Endothelial cell of umbilical vein (primary cell): ENCODE measurements around the gene CARMIL1.

ENCODE experiments used
- EZH2 ChIP-seq: IDR thresholded peaks from 2 replicates; pipeline ENCODE4 v1.6.1; 2012; ENCODE audit warnings: borderline replicate concordance, low read depth, mild to moderate bottlenecking, moderate library complexity, low read length, inconsistent platforms; ENCODE audit not compliant: severe bottlenecking
- JUN ChIP-seq: IDR thresholded peaks from 2 replicates; pipeline ENCODE4 v1.6.1; 2011; ENCODE audit warnings: borderline replicate concordance, low read depth; ENCODE audit not compliant: insufficient read length, insufficient read depth
- POLR2A ChIP-seq: IDR thresholded peaks from 2 replicates; pipeline ENCODE4 v1.6.1; 2012; ENCODE audit warnings: low read depth, mild to moderate bottlenecking, control low read depth, low read length
- POLR2AphosphoS5 ChIP-seq: IDR thresholded peaks from 2 replicates; pipeline ENCODE4 v1.6.1; 2012; ENCODE audit warnings: low read depth, mild to moderate bottlenecking, control low read depth, low read length, moderate library complexity; ENCODE audit not compliant: insufficient read depth
- TF ChIP-seq, protein P1 (sequence below), 2 donors: IDR thresholded peaks; 1 replicate in 1 of 2; 2 replicates in 1 of 2; pipeline ENCODE4 v1.5.1; 2011; ENCODE audit warnings: low read length in 2 of 2, mild to moderate bottlenecking in 2 of 2, moderate library complexity in 2 of 2, control low read depth in 1 of 2, inconsistent platforms in 1 of 2, low read depth in 1 of 2; ENCODE audit not compliant: insufficient read depth in 1 of 2; ENCODE audit errors: extremely low read depth in 1 of 2
- TF ChIP-seq, protein P2 (sequence below): IDR thresholded peaks from 2 replicates; pipeline ENCODE4 v1.6.1; 2011; ENCODE audit not compliant: insufficient read depth, insufficient read length

DNA sequence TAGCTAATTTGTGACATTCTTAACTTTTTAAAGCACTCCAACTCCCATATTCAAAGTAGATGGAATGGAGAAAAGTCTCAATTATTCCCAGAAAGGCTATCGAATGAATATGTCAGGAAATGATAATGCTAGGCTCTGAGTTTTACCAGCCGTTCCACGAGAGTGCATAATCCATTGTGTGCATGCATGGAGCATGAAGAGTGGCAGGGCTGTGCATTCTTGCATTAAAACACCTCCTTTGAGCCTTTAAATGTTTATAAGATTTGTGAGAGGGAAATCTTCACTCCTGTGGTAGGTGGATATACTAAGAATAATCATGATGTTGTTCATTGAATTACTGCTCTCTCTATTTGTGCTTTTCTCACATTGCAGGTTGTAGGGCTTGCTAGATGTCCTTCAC is 178.3 kb downstream of the CARMIL1 start:
- TF ChIP-seq, protein P1, sequence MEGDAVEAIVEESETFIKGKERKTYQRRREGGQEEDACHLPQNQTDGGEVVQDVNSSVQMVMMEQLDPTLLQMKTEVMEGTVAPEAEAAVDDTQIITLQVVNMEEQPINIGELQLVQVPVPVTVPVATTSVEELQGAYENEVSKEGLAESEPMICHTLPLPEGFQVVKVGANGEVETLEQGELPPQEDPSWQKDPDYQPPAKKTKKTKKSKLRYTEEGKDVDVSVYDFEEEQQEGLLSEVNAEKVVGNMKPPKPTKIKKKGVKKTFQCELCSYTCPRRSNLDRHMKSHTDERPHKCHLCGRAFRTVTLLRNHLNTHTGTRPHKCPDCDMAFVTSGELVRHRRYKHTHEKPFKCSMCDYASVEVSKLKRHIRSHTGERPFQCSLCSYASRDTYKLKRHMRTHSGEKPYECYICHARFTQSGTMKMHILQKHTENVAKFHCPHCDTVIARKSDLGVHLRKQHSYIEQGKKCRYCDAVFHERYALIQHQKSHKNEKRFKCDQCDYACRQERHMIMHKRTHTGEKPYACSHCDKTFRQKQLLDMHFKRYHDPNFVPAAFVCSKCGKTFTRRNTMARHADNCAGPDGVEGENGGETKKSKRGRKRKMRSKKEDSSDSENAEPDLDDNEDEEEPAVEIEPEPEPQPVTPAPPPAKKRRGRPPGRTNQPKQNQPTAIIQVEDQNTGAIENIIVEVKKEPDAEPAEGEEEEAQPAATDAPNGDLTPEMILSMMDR (IDR thresholded peaks at IDR 0.05; ENCODE audit: extremely low read depth in 1 of 2, insufficient read depth in 1 of 2, low read depth in 1 of 2, low read length in 2 of 2), result no peak
- TF ChIP-seq, protein P2, sequence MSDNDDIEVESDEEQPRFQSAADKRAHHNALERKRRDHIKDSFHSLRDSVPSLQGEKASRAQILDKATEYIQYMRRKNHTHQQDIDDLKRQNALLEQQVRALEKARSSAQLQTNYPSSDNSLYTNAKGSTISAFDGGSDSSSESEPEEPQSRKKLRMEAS, result no peak
- TF ChIP-seq POLR2AphosphoS5 (no peak), POLR2A (no peak), EZH2 (no peak), JUN (no peak)
